Measurements from ENCODE around the gene PDE4D.

GRCh38 chr5:59204114-59204897 lies 689.2 kb downstream of the PDE4D start:
- TF ChIP-seq REST (IDR thresholded peaks at IDR 0.05; ENCODE audit: insufficient read depth in 1 of 2, low read depth in 2 of 2, low read length in 2 of 2) (no peak), POLR2AphosphoS5 (IDR thresholded peaks at IDR 0.05; ENCODE audit: low read depth, low read length) (no peak), TAF1 (IDR thresholded peaks at IDR 0.05; ENCODE audit: borderline replicate concordance, insufficient read depth, low read length) (no peak), SIN3A (IDR thresholded peaks at IDR 0.05; ENCODE audit: borderline replicate concordance, insufficient read depth, low read length) (no peak), FOXP2 (optimal IDR thresholded peaks at IDR 0.05; ENCODE audit: borderline replicate concordance, extremely low read depth, extremely low read length, insufficient read depth) (no peak)
